Limb (tissue), 2 donors: ENCODE data around the gene ADAM19.

Experiments
- DNase-seq, 2 donors: peaks; one replicate each; pipeline ENCODE4 v3.0.0-alpha.2; 2016; ENCODE audit errors: extremely low spot score in 2 of 2

The ADAM19 gene

GRCh38 chr5:157562111-157562581 is 13.4 kb downstream of the ADAM19 start:
- peak; percentile 66 to 77 for DNase-seq

GRCh38 chr5:157561110-157561509 is 14.5 kb downstream of the ADAM19 start:
- no peak for DNase-seq

GRCh38 chr5:157559301-157559700 is 16.3 kb downstream of the ADAM19 start:
- no peak for DNase-seq

- no peak for DNase-seq
Observed at GRCh38 chr5:157558681-157559080, 16.9 kb downstream of the ADAM19 start.

GRCh38 chr5:157558041-157558595 is 17.5 kb downstream of the ADAM19 start:
- DNase-seq, result peak; percentile 46 to 58

- DNase-seq, result no peak
Observed at GRCh38 chr5:157556615-157557418, 18.8 kb downstream of the ADAM19 start.

GRCh38 chr5:157555037-157555640 is 20.4 kb downstream of the ADAM19 start:
- no peak for DNase-seq

GRCh38 chr5:157554179-157555036 is 21.2 kb downstream of the ADAM19 start:
- no peak for DNase-seq

- DNase-seq, result no peak
Observed at GRCh38 chr5:157552650-157553049, 22.9 kb downstream of the ADAM19 start.

- no peak for DNase-seq
Observed at GRCh38 chr5:157550663-157551062, 24.9 kb downstream of the ADAM19 start.

GRCh38 chr5:157549954-157550549 is 25.5 kb downstream of the ADAM19 start:
- no peak for DNase-seq

GRCh38 chr5:157549283-157549629 is 26.3 kb downstream of the ADAM19 start:
- DNase-seq, result no peak

- no peak for DNase-seq
Observed at GRCh38 chr5:157548513-157549282, 26.9 kb downstream of the ADAM19 start.

GRCh38 chr5:157547941-157548512 is 27.5 kb downstream of the ADAM19 start:
- DNase-seq, result no peak

- DNase-seq, result no peak
Observed at GRCh38 chr5:157546456-157547100, 29.0 kb downstream of the ADAM19 start.

GRCh38 chr5:157545610-157546310 is 29.8 kb downstream of the ADAM19 start:
- no peak for DNase-seq

- no peak for DNase-seq
Observed at GRCh38 chr5:157544623-157544989, 31.0 kb downstream of the ADAM19 start.

- no peak for DNase-seq
Observed at GRCh38 chr5:157543825-157544622, 31.6 kb downstream of the ADAM19 start.
